Nephron progenitor cell (in vitro differentiated cells): ENCODE results near the gene SEC23B.
"Not testable (repeated sequence)": the region's sequence is repeated elsewhere in the genome, so short reads cannot be mapped to it uniquely, and the experiment has no call there.

ENCODE experiments used
- DNase-seq: peaks from one replicate; pipeline ENCODE4 v3.0.0; 2021
- H3K27ac Mint-ChIP-seq: 2 replicates; pipeline ENCODE4 v1.8.0; 2021; ENCODE audit warnings: mild to moderate bottlenecking, moderate library complexity, mixed read lengths
- H3K27me3 Mint-ChIP-seq: 2 replicates; pipeline ENCODE4 v1.8.0; 2021; ENCODE audit warnings: mild to moderate bottlenecking, low read depth, mixed read lengths; ENCODE audit not compliant: poor library complexity
- H3K36me3 Mint-ChIP-seq: 2 replicates; pipeline ENCODE4 v1.8.0; 2021; ENCODE audit warnings: low read depth, mixed read lengths
- H3K4me1 Mint-ChIP-seq: 2 replicates; pipeline ENCODE4 v1.8.0; 2021; ENCODE audit warnings: mixed read lengths
- H3K4me3 Mint-ChIP-seq: 2 replicates; pipeline ENCODE4 v1.8.0; 2021; ENCODE audit warnings: mild to moderate bottlenecking, moderate library complexity, mixed read lengths
- H3K9me3 Mint-ChIP-seq: 2 replicates; pipeline ENCODE4 v1.8.0; 2021; ENCODE audit warnings: mild to moderate bottlenecking, moderate library complexity, mixed read lengths
- TF ChIP-seq, protein P1 (sequence below): fragments of 200-600 bp; sonication (generic); IDR thresholded peaks from 2 replicates; pipeline ENCODE4 v1.5.0; 2021; ENCODE audit warnings: antibody characterized with exemption

SEC23B gene

DNA sequence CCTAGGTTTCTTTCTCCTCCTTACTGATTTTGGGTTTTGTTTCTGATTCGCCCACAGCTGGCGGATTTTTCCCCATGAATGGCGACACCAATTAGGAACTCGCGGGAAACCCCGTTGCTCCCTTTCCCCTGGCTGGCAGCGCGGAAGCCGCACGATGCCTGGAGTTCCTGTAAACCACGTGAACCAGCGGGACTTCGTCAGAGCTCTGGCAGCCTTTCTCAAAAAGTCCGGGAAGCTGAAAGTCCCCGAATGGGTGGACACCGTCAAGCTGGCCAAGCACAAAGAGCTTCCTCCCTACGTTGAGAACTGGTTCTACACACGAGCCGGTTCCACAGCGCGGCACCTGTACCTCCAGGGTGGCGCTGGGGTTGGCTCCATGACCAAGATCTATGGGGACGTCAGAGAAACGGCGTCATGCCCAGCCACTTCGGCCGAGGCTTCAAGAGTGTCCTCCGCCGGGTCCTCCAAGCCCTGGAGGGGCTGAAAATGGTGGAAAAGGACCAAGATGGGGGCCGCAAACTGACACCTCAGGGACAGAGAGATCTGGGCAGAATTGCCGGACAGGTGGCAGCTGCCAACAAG lies 3.2 kb upstream of the SEC23B start:
- Mint-ChIP-seq H3K4me3 (no peak overlapping the region), H3K9me3 (peaks cover 8% of the 10 kb centered on the region), H3K27ac (no peak overlapping the region), H3K27me3 (peaks cover 20% of the 10 kb centered on the region), H3K4me1 (peaks cover 27% of the 10 kb centered on the region), H3K36me3 (no peaks in the 10 kb centered on the region)
- TF ChIP-seq, protein P1, sequence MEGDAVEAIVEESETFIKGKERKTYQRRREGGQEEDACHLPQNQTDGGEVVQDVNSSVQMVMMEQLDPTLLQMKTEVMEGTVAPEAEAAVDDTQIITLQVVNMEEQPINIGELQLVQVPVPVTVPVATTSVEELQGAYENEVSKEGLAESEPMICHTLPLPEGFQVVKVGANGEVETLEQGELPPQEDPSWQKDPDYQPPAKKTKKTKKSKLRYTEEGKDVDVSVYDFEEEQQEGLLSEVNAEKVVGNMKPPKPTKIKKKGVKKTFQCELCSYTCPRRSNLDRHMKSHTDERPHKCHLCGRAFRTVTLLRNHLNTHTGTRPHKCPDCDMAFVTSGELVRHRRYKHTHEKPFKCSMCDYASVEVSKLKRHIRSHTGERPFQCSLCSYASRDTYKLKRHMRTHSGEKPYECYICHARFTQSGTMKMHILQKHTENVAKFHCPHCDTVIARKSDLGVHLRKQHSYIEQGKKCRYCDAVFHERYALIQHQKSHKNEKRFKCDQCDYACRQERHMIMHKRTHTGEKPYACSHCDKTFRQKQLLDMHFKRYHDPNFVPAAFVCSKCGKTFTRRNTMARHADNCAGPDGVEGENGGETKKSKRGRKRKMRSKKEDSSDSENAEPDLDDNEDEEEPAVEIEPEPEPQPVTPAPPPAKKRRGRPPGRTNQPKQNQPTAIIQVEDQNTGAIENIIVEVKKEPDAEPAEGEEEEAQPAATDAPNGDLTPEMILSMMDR: no peak
- no peak for DNase-seq

- Mint-ChIP-seq H3K4me1 (peaks cover 27% of the 10 kb centered on the region), H3K9me3 (peaks cover 3% of the 10 kb centered on the region), H3K4me3 (peak overlapping the region; percentile 100), H3K27me3 (peaks cover 16% of the 10 kb centered on the region), H3K36me3 (peaks cover 21% of the 10 kb centered on the region), H3K27ac (peak overlapping the region; percentile 100)
- TF ChIP-seq, protein P1: no peak
- DNase-seq: no peak
Measured at GRCh38 chr20:18506744-18507143, 996 bp upstream of the SEC23B start.

DNA sequence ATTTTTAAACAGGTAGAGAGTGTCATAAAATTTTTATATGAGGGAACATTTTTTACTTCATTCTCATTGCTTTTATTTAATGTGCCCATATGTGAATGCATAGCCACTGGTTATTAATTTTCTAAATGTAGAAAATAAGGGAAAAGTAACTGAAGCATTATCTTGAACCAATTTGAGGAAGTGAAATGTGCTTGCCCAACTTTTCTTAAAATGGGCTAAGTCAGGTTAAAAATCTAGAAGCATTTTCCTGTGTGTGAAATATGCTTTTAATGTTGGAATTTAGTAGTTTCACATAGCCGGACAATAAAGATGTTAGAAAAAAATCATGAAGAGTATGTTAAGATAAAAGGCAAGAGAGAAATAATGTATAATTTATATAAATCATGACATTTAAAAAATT lies 3.8 kb downstream of the SEC23B start:
- DNase-seq: no peak
- Mint-ChIP-seq H3K36me3 (peaks cover 45% of the 10 kb centered on the region), H3K9me3 (no peaks in the 10 kb centered on the region), H3K4me3 (no peak overlapping the region), H3K4me1 (peaks cover 26% of the 10 kb centered on the region), H3K27me3 (peaks cover 4% of the 10 kb centered on the region), H3K27ac (no peak overlapping the region)
- TF ChIP-seq, protein P1: no peak

DNA sequence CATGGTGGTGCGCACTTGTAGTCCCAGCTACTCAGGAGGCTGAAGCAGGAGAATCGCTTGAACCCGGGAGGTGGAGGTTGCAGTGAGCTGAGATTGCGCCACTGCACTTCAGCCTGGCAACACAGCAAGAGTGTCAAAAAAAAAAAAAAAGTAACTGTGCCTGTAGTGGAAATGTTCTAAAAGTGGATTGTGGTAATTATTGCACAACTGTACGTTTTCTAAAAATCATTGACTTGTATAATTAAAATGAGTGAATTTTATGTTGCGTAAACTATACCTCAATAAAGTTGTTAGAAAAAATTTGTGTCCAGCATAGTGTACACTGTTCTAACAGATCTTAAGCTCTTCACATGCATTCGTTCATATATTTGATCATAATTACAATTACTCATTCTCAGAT lies 5.5 kb downstream of the SEC23B start:
- H3K27ac Mint-ChIP-seq: no peak overlapping the region
- no peak overlapping the region for H3K4me3 Mint-ChIP-seq
- H3K4me1 Mint-ChIP-seq: peaks cover 11% of the 10 kb centered on the region
- H3K27me3 Mint-ChIP-seq: no peaks in the 10 kb centered on the region
- H3K36me3 Mint-ChIP-seq: peaks cover 45% of the 10 kb centered on the region
- no peaks in the 10 kb centered on the region for H3K9me3 Mint-ChIP-seq
- TF ChIP-seq, protein P1: no peak
- no peak for DNase-seq

DNA sequence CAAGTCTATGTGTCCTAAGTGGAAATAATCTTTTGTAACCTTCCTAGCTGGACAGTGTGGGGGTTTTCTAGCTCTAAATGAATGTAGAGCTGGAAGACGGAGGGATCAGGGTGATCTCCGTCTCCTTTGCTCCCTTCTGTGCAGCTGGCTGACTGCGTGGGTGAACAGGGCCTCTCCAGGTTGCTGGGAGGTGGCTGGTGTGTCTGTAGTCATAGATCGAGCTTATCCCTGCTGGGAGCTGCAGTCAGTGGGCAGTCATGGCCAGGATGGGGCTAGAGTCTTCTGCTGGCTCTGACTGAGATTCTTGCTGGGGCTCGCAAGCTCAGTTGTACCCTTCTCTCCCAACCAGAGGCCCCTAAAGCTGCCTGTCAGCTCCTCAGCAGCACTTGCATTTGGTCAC lies 6.4 kb downstream of the SEC23B start:
- DNase-seq: no peak
- H3K27ac Mint-ChIP-seq: no peak overlapping the region
- TF ChIP-seq, protein P1: no peak

DNA sequence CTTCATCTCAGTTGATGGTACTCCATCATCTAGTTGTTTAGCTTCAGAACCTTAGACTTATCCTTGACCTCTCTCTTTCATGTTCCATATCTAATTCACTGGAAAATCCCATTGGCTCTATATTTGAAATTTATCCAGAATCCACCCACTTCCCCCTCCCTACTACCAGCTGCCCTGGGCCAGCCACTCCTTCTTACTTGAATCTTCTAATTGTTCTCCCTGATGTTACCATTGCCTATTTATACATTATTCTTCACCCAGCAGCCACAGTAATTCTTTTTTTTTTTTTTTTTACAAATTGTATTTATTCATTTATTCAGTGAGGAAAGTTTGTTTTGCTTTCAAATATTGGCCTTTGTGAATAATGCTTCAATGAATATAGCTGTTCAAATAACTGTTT lies 8.2 kb downstream of the SEC23B start:
- TF ChIP-seq, protein P1: no peak
- no peaks in the 10 kb centered on the region for H3K27me3 Mint-ChIP-seq
- no peak overlapping the region for H3K4me3 Mint-ChIP-seq
- H3K36me3 Mint-ChIP-seq: peaks cover 31% of the 10 kb centered on the region
- no peak overlapping the region for H3K27ac Mint-ChIP-seq
- no peaks in the 10 kb centered on the region for H3K4me1 Mint-ChIP-seq
- no peak for DNase-seq
- no peaks in the 10 kb centered on the region for H3K9me3 Mint-ChIP-seq

More for the DNA sequence above, 6.4 kb downstream of the SEC23B start:
- peaks cover 2% of the 10 kb centered on the region for H3K4me1 Mint-ChIP-seq
- peaks cover 45% of the 10 kb centered on the region for H3K36me3 Mint-ChIP-seq
- no peak overlapping the region for H3K4me3 Mint-ChIP-seq
- no peaks in the 10 kb centered on the region for H3K27me3 Mint-ChIP-seq
- H3K9me3 Mint-ChIP-seq: no peaks in the 10 kb centered on the region

DNA sequence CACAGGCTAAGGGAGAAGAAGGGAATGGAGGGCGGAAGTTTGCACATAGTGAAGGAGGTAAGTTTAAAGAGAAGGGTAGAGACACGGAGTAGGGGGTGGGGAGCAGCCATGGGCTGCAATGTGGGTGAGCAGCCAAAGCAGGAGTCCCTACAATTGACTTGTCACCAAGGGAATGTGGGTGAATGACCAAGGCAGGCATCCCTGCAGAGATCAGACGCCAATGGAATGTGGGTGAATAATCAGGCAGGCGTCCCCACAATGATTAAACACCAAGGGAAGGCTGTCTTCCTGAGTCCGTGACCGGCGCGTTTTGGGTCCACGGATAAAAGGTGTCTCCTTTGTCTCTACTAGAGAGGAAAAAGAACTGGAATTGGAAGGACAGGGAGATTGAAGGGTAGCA lies 14.3 kb downstream of the SEC23B start:
- not testable (repeated sequence) for H3K4me1 Mint-ChIP-seq, H3K9me3 Mint-ChIP-seq, H3K27me3 Mint-ChIP-seq, H3K4me3 Mint-ChIP-seq, H3K27ac Mint-ChIP-seq, DNase-seq
- H3K36me3 Mint-ChIP-seq: peaks cover 29% of the 10 kb centered on the region
